IMR-90 (cell line): ENCODE results near the gene CFAP90. TPM values are rescaled to one million over a fixed set of nuclear protein-coding genes. Genes with fewer than 3 reads are reported as not detected.

Source experiments
- ATAC-seq: fragments of 200-7000 bp; cut with Tn5 transposase; 2 replicates; pipeline ENCODE4 v1.9.1; 2020; ENCODE audit warnings: low read depth, mild to moderate bottlenecking, moderate library complexity
- BruUV-seq: library from RNA; stranded (reverse); fragments of 400-500 nt; replicated peaks from 2 replicates; lab custom pipeline; 2021; lab: Mats Ljungman, UMichigan
- CTCF ChIA-PET: fragments of 300-600 bp; formaldehyde crosslinking; extraction: SDS; loops from one replicate; lab custom pipeline; 2021; ENCODE audit warnings: antibody characterized with exemption; lab: Yijun Ruan, JAX
- POLR2A ChIA-PET: fragments of 300-600 bp; sonication (Branson Sonifier 250); formaldehyde crosslinking; loops from one replicate; lab custom pipeline; 2022; ENCODE audit warnings: antibody characterized with exemption; ENCODE audit not compliant: unreplicated experiment; lab: Charles Lee
- DNase-seq: peaks from one replicate; pipeline ENCODE4 v3.0.0; 2013
- H2AFZ ChIP-seq: replicated peaks from 2 replicates; pipeline ENCODE3; 2013; ENCODE audit warnings: low read length, mild to moderate bottlenecking; ENCODE audit not compliant: poor library complexity
- H2AK5ac ChIP-seq: 2 replicates; pipeline ENCODE4 v1.6.1; 2013; ENCODE audit warnings: low read depth, low read length, inconsistent platforms
- H2AK9ac ChIP-seq: replicated peaks from 2 replicates; pipeline ENCODE3; 2013; ENCODE audit warnings: mild to moderate bottlenecking, low read depth, low read length, moderate library complexity; ENCODE audit not compliant: poor library complexity
- H2BK120ac ChIP-seq: 2 replicates; pipeline ENCODE4 v1.6.1; 2013; ENCODE audit warnings: low read depth, low read length, inconsistent platforms
- H2BK15ac ChIP-seq: 3 replicates; pipeline ENCODE4 v1.6.1; 2013; ENCODE audit warnings: low read depth, low read length, inconsistent platforms
- H2BK20ac ChIP-seq: 2 replicates; pipeline ENCODE4 v1.6.1; 2013; ENCODE audit warnings: low read depth, mild to moderate bottlenecking, inconsistent platforms, low read length, moderate library complexity
- H2BK5ac ChIP-seq: 2 replicates; pipeline ENCODE4 v1.6.1; 2013; ENCODE audit warnings: mild to moderate bottlenecking, low read depth, low read length, inconsistent platforms; ENCODE audit not compliant: poor library complexity, severe bottlenecking
- H3K14ac ChIP-seq: replicated peaks from 2 replicates; pipeline ENCODE4 v1.6.1; 2013; ENCODE audit warnings: low read depth, low read length, inconsistent platforms
- H3K18ac ChIP-seq: 2 replicates; pipeline ENCODE4 v1.6.1; 2013; ENCODE audit warnings: low read depth, low read length, control low read depth
- H3K23ac ChIP-seq: 2 replicates; pipeline ENCODE4 v1.6.1; 2013; ENCODE audit warnings: low read depth, low read length, inconsistent platforms
- H3K27ac ChIP-seq: 2 replicates; pipeline ENCODE4 v1.5.1; 2013; ENCODE audit warnings: mild to moderate bottlenecking, control low read depth, low read length; ENCODE audit not compliant: insufficient read depth
- H3K27me3 ChIP-seq: 2 replicates; pipeline ENCODE4 v1.6.1; 2013; ENCODE audit warnings: low read length; ENCODE audit not compliant: control insufficient read depth, insufficient read depth
- H3K36me3 ChIP-seq: 2 replicates; pipeline ENCODE4 v1.6.1; 2013; ENCODE audit warnings: low read length, mixed read lengths; ENCODE audit not compliant: control insufficient read depth, insufficient read depth
- H3K4ac ChIP-seq: 2 replicates; pipeline ENCODE4 v1.6.1; 2013; ENCODE audit warnings: low read depth, low read length, inconsistent platforms
- H3K4me1 ChIP-seq: 2 replicates; pipeline ENCODE4 v1.6.1; 2013; ENCODE audit warnings: low read length, mixed read lengths; ENCODE audit not compliant: control insufficient read depth, insufficient read depth
- H3K4me2 ChIP-seq: 2 replicates; pipeline ENCODE4 v1.6.1; 2013; ENCODE audit warnings: low read depth, mild to moderate bottlenecking, control low read depth, low read length, moderate library complexity
- H3K4me3 ChIP-seq: 2 replicates; pipeline ENCODE4 v1.5.1; 2013; ENCODE audit warnings: low read depth, mild to moderate bottlenecking, control low read depth, low read length, moderate library complexity; ENCODE audit not compliant: insufficient read depth
- H3K56ac ChIP-seq: 2 replicates; pipeline ENCODE4 v1.6.1; 2013; ENCODE audit warnings: low read length, inconsistent platforms; ENCODE audit not compliant: insufficient read depth; ENCODE audit errors: extremely low read depth
- H3K79me1 ChIP-seq, 2 experiments: 2 replicates each; pipeline ENCODE4 v1.6.1; 2013; ENCODE audit warnings: low read length in 2 of 2, inconsistent platforms in 1 of 2, low read depth in 1 of 2
- H3K9ac ChIP-seq: 2 replicates; pipeline ENCODE4 v1.6.1; 2013; ENCODE audit warnings: low read depth, low read length, control low read depth
- H3K9me1 ChIP-seq: 2 replicates; pipeline ENCODE4 v1.6.1; 2013; ENCODE audit warnings: low read length, inconsistent platforms; ENCODE audit not compliant: insufficient read depth
- H3K9me3 ChIP-seq: 2 replicates; pipeline ENCODE4 v1.6.1; 2013; ENCODE audit warnings: low read length; ENCODE audit not compliant: control insufficient read depth, insufficient read depth
- H4K20me1 ChIP-seq: 2 replicates; pipeline ENCODE4 v1.6.1; 2013; ENCODE audit warnings: low read length, inconsistent platforms; ENCODE audit not compliant: insufficient read depth
- H4K5ac ChIP-seq: 2 replicates; pipeline ENCODE4 v1.6.1; 2013; ENCODE audit warnings: mild to moderate bottlenecking, low read depth, low read length, control low read depth
- H4K8ac ChIP-seq, 2 experiments: 2 replicates each; pipeline ENCODE4 v1.6.1; 2013; ENCODE audit warnings: low read depth in 2 of 2, low read length in 2 of 2, control low read depth in 1 of 2, inconsistent platforms in 1 of 2
- H4K91ac ChIP-seq: 2 replicates; pipeline ENCODE4 v1.6.1; 2013; ENCODE audit warnings: low read depth, low read length, inconsistent platforms; ENCODE audit not compliant: insufficient read depth
- BHLHE40 ChIP-seq: fragments of 150-350 bp; IDR thresholded peaks from 2 replicates; pipeline ENCODE4 v1.6.1; 2016; ENCODE audit warnings: mild to moderate bottlenecking, low read depth, low read length
- CTCF ChIP-seq: conservative IDR thresholded peaks from 2 replicates; pipeline ENCODE4 v1.5.1; 2012; ENCODE audit warnings: mild to moderate bottlenecking, low read depth, low read length, improper control_type of control experiment
- FOS ChIP-seq: fragments of 150-350 bp; IDR thresholded peaks from 2 replicates; pipeline ENCODE4 v1.6.1; 2016; ENCODE audit warnings: low read depth, low read length
- MAFK ChIP-seq: IDR thresholded peaks from 2 replicates; pipeline ENCODE4 v1.6.1; 2012; ENCODE audit warnings: low read depth, low read length, improper control_type of control experiment
- MAZ ChIP-seq: IDR thresholded peaks from 2 replicates; pipeline ENCODE4 v1.6.1; 2012; ENCODE audit warnings: low read depth, mild to moderate bottlenecking, low read length, improper control_type of control experiment, moderate library complexity, borderline replicate concordance
- NFE2L2 ChIP-seq: fragments of 150-350 bp; IDR thresholded peaks from 2 replicates; pipeline ENCODE4 v1.6.1; 2016; ENCODE audit warnings: low read depth, mild to moderate bottlenecking, low read length
- POLR2A ChIP-seq: IDR thresholded peaks from 2 replicates; pipeline ENCODE4 v1.6.1; 2012; ENCODE audit warnings: mild to moderate bottlenecking, low read depth, low read length
- RFX5 ChIP-seq: IDR thresholded peaks from 2 replicates; pipeline ENCODE4 v1.8.0; 2012; ENCODE audit warnings: low read depth, mild to moderate bottlenecking, low read length, moderate library complexity
- WGBS, 2 experiments: methylation state at CpG; one replicate each; pipeline versions ENCODE4 v1.1.5 to v1.1.7; 2013; ENCODE audit warnings: missing lambda C conversion rate in 2 of 2; ENCODE audit not compliant: insufficient read length in 1 of 2; ENCODE audit errors: extremely low coverage in 2 of 2; 5-methylcytosine and 5-hydroxymethylcytosine counted together
- dilution Hi-C: fragments of 300-500 bp; cut with HindIII; formaldehyde crosslinking; loops from one replicate; pipeline ENCODE4 v1.14.3; 2018; ENCODE audit warnings: low sequenced_read_pairs; ENCODE audit not compliant: unreplicated experiment
- in situ Hi-C: fragments of 300-500 bp; cut with MboI; formaldehyde crosslinking; loops from 3 replicates; pipeline ENCODE4 v1.14.3; 2019; ENCODE audit warnings: low sequenced_read_pairs, inconsistent platforms, mixed read lengths
- intact Hi-C: fragments of 100-400 bp; cut with micrococcal nuclease; formaldehyde crosslinking; loops from 2 replicates; pipeline ENCODE4 v1.10.0; 2022
- polyA plus RNA-seq, 3 experiments: library from polyadenylated mRNA; depleted of rRNA; stranded (reverse); fragments of >200 nt; gene quantifications; 2 replicates each; pipeline ENCODE4 v1.2.3, GENCODE V29; 2012; ENCODE audit warnings: low replicate concordance in 1 of 3
- total RNA-seq: library from RNA; depleted of rRNA; stranded (reverse); fragments of >200 nt; gene quantifications from 2 replicates; pipeline ENCODE4 v1.2.3, GENCODE V29; 2012

Gene CFAP90
- total and polyA plus RNA-seq, 2 of the 4 experiments (the other 2 are of a cell fraction): 0.09 TPM; not detected in 1

- no peak overlapping the region for H2AFZ ChIP-seq
- H3K18ac ChIP-seq: no peak overlapping the region
- no CpG with 5 or more reads among the region's 2 CpGs for WGBS, 2 experiments
- no peak overlapping the region for H3K27ac ChIP-seq
- no peak overlapping the region for H4K8ac ChIP-seq
- H2AK9ac ChIP-seq: no peak overlapping the region
- H3K56ac ChIP-seq: no peak overlapping the region
- no peak for DNase-seq
- H2BK20ac ChIP-seq: no peak overlapping the region
- H3K36me3 ChIP-seq: peaks cover 1% of the 10 kb centered on the region; the same call in 1 of the 2 replicates
- peaks cover 25% of the 10 kb centered on the region for H3K27me3 ChIP-seq
- no peak overlapping the region for H3K14ac ChIP-seq
- BruUV-seq: no TSS peak
- H2BK15ac ChIP-seq: no peak overlapping the region
- no peak overlapping the region for H3K9ac ChIP-seq
- no peak overlapping the region for H3K4ac ChIP-seq
- no peak overlapping the region for H4K5ac ChIP-seq
- no peak for ATAC-seq
- H3K23ac ChIP-seq: no peak overlapping the region
- no peak overlapping the region for H4K91ac ChIP-seq
- dilution Hi-C loops (no loop called here), in situ Hi-C loops (no loop called here), intact Hi-C loops (no loop called here)
- no peak overlapping the region for H3K4me3 ChIP-seq
- no peak overlapping the region for H3K4me2 ChIP-seq
- ChIA-PET CTCF (no interaction called here), POLR2A (no interaction called here)
- H4K20me1 ChIP-seq: no peaks in the 10 kb centered on the region
- no peaks in the 10 kb centered on the region for H3K9me1 ChIP-seq
- H2BK5ac ChIP-seq: no peak overlapping the region
- peaks cover 2% of the 10 kb centered on the region; the same call in 1 of the 2 replicates for H3K9me3 ChIP-seq
- no peak overlapping the region for H2BK120ac ChIP-seq
- H3K4me1 ChIP-seq: no peaks in the 10 kb centered on the region
- H3K79me1 ChIP-seq: no peaks in the 10 kb centered on the region
- H2AK5ac ChIP-seq: no peak overlapping the region
- no peak for TF ChIP-seq BHLHE40
- no peak for TF ChIP-seq POLR2A
- no peak for TF ChIP-seq NFE2L2
- TF ChIP-seq MAFK: no peak
- no peak for TF ChIP-seq RFX5
- TF ChIP-seq FOS: no peak
- no peak for TF ChIP-seq MAZ
- no peak for TF ChIP-seq CTCF
These were observed 2.1 kb upstream of the CFAP90 start for GRCh38 chr5:7852988-7853387.
